ENCODE measurements around the gene DYNLT2.

DYNLT2 gene

DNA sequence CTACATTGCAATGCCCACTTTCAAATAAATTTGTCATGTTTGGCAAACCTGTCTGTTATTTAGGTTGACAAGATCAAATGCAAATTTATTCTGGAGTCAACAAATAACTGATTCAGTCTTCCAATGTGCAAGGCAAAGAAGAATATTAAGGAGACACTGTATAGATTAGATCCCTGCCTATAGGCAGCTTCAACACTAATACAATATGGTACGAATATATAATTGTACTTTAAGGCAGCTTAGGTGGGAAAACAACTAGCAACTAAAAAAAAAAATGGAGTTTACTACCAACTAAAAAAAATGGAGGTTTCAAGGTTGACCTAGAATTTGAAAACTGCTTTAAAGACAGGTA is 25.3 kb downstream of the DYNLT2 start:
- H3K27ac ChIP-seq (ENCODE audit: low read depth, low read length) = no peak overlapping the region
- TF ChIP-seq, protein P1, sequence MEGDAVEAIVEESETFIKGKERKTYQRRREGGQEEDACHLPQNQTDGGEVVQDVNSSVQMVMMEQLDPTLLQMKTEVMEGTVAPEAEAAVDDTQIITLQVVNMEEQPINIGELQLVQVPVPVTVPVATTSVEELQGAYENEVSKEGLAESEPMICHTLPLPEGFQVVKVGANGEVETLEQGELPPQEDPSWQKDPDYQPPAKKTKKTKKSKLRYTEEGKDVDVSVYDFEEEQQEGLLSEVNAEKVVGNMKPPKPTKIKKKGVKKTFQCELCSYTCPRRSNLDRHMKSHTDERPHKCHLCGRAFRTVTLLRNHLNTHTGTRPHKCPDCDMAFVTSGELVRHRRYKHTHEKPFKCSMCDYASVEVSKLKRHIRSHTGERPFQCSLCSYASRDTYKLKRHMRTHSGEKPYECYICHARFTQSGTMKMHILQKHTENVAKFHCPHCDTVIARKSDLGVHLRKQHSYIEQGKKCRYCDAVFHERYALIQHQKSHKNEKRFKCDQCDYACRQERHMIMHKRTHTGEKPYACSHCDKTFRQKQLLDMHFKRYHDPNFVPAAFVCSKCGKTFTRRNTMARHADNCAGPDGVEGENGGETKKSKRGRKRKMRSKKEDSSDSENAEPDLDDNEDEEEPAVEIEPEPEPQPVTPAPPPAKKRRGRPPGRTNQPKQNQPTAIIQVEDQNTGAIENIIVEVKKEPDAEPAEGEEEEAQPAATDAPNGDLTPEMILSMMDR (IDR thresholded peaks at IDR 0.05; ENCODE audit: low read depth, low read length, poor library complexity, severe bottlenecking) = no peak
- no peak for TF ChIP-seq EZH2phosphoT487 (IDR thresholded peaks at IDR 0.05; ENCODE audit: borderline replicate concordance, low read length)
- no peaks in the 10 kb centered on the region for H3K27me3 ChIP-seq (ENCODE audit: control insufficient read depth, low read length)
- H3K9me3 ChIP-seq (ENCODE audit: control insufficient read depth, insufficient read depth, low read length) = no peaks in the 10 kb centered on the region
- H3K4me1 ChIP-seq (ENCODE audit: control insufficient read depth, low read length) = peaks cover 53% of the 10 kb centered on the region
- H4K20me1 ChIP-seq (ENCODE audit: control insufficient read depth, insufficient read depth, low read depth, low read length) = peaks cover 8% of the 10 kb centered on the region; the same call in 1 of the 2 replicates
- peaks cover 41% of the 10 kb centered on the region for H3K79me2 ChIP-seq (ENCODE audit: control insufficient read depth, low read length)
- H3K4me2 ChIP-seq (ENCODE audit: low read length) = peak overlapping the region; percentile 87
- H3F3A ChIP-seq (ENCODE audit: control insufficient read depth, insufficient read depth) = peaks cover 22% of the 10 kb centered on the region
- H3K36me3 ChIP-seq (ENCODE audit: control insufficient read depth, low read length) = peaks cover 21% of the 10 kb centered on the region
- H3K4me3 ChIP-seq (ENCODE audit: low read length) = peak overlapping the region; percentile 83
- H3K9me2 ChIP-seq (replicated peaks; ENCODE audit: control insufficient read depth, low read length) = no peaks in the 10 kb centered on the region

DNA sequence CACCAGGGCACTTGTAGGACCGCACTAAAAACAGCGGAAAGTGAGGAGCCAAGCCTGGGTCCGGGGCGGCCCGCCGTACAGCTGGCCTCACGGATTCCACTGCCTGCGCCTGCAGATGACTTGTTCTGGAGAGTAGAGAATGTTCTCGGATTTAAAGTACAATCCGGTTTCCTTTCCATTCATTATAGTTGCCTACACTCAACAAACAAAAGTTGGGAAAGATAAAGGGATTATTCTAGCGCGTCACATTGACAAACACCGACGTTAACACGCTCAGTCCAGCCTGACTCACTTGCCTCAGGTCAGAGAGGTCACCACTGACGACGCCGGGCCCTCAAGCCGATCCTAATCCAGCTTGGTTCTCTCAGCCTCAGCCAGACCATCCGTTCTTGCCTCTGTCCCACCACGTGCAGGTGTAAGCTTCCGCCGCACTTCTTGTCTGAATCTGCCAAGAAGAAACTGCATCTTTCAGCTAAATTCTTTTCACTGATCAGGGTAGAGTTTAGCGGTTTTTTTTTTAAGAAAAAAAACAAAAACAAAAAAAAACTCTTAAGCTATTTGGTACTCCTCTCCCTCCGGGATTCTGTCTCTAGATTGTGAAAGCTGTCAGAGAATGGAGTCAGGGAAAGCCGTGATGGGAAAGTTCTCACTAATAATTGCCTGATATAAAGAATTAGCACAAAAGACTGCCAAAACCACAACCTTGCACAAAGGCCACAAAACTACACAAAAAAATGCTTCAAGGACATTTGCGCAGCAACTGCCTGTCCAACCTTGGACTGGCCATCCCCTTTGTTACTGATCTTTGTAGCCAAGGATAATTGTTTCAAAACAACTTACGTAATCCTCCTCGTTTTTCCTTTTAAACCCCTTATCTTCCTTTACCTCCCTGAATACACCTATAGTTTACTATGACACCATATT is 26.0 kb downstream of the DYNLT2 start:
- H3K4me2 ChIP-seq (ENCODE audit: low read length) = peak overlapping the region; percentile 87
- H3K9me3 ChIP-seq (ENCODE audit: control insufficient read depth, insufficient read depth, low read length) = no peaks in the 10 kb centered on the region
- peaks cover 12% of the 10 kb centered on the region; the same call in 1 of the 2 replicates for H4K20me1 ChIP-seq (ENCODE audit: control insufficient read depth, insufficient read depth, low read depth, low read length)
- peaks cover 23% of the 10 kb centered on the region for H3K36me3 ChIP-seq (ENCODE audit: control insufficient read depth, low read length)
- H3K4me1 ChIP-seq (ENCODE audit: control insufficient read depth, low read length) = peaks cover 55% of the 10 kb centered on the region
- H3K4me3 ChIP-seq (ENCODE audit: low read length) = peak overlapping the region; percentile 83
- H3F3A ChIP-seq (ENCODE audit: control insufficient read depth, insufficient read depth) = peaks cover 22% of the 10 kb centered on the region
- peak overlapping the region; percentile 56 for H3K27ac ChIP-seq (ENCODE audit: low read depth, low read length)
- peaks cover 48% of the 10 kb centered on the region for H3K79me2 ChIP-seq (ENCODE audit: control insufficient read depth, low read length)
- no peaks in the 10 kb centered on the region for H3K9me2 ChIP-seq (replicated peaks; ENCODE audit: control insufficient read depth, low read length)
- H3K27me3 ChIP-seq (ENCODE audit: control insufficient read depth, low read length) = no peaks in the 10 kb centered on the region
- no peak for TF ChIP-seq EZH2phosphoT487 (IDR thresholded peaks at IDR 0.05; ENCODE audit: borderline replicate concordance, low read length)
- TF ChIP-seq, protein P1 (IDR thresholded peaks at IDR 0.05; ENCODE audit: low read depth, low read length, poor library complexity, severe bottlenecking) = no peak

DNA sequence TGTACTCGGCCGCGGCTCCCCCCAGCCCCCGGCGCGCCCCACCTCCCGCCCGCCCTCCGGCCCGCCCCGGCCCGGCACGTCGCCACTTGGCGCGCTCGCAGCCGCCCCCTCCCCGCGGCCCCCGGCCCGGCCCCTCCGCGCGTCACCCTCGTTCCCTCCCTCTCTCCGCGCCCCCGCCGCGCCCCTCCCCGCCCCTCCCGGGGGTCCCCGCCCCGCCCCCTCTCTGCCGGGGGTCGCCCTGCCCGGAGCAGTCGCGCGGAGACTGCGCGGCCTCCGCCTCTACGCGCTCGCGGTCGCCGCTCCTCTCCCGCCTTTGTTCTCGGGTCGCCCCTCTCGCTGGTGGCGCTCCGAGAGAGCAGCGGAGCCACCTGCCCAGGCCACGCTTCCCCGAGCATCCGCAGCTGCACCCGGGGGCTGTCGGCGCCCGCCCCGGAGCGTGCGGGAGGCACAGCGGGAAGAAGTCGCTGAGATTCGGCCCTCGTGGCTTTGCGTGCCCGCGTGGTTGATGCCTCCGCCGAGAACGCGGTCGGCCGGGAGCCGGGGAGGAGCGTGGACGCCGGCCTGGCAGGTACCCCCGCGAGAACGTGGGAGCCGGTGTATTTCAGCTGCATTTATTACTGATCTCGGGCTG is 26.8 kb downstream of the DYNLT2 start, which contains the start of gene PHF10:
Gene PHF10 (minus strand): TSS at position 7 of the 631 bp plus-strand sequence. CDS start 569 bp downstream, outside the sequence.
- Histone ChIP-seq H3K4me2 (ENCODE audit: low read length) (peak within 1 kb of the TSS; percentile 91), H3K4me1 (ENCODE audit: control insufficient read depth, low read length) (peaks cover 60% of the 10 kb centered on the region), H3F3A (ENCODE audit: control insufficient read depth, insufficient read depth) (peaks cover 22% of the 10 kb centered on the region), H3K27me3 (ENCODE audit: control insufficient read depth, low read length) (no peaks in the 10 kb centered on the region), H4K20me1 (ENCODE audit: control insufficient read depth, insufficient read depth, low read depth, low read length) (peaks cover 13% of the 10 kb centered on the region; the same call in 1 of the 2 replicates), H3K79me2 (ENCODE audit: control insufficient read depth, low read length) (peaks cover 55% of the 10 kb centered on the region), H3K27ac (ENCODE audit: low read depth, low read length) (peak within 1 kb of the TSS; percentile 75), H3K9me2 (replicated peaks; ENCODE audit: control insufficient read depth, low read length) (no peaks in the 10 kb centered on the region), H3K4me3 (ENCODE audit: low read length) (peak within 1 kb of the TSS; percentile 92), H3K36me3 (ENCODE audit: control insufficient read depth, low read length) (peaks cover 29% of the 10 kb centered on the region), H3K9me3 (ENCODE audit: control insufficient read depth, insufficient read depth, low read length) (no peaks in the 10 kb centered on the region)
- TF ChIP-seq, protein P1 (IDR thresholded peaks at IDR 0.05; ENCODE audit: low read depth, low read length, poor library complexity, severe bottlenecking) = peak; percentile 13
- TF ChIP-seq EZH2phosphoT487 (IDR thresholded peaks at IDR 0.05; ENCODE audit: borderline replicate concordance, low read length) = no peak

Data from DOHH2 (cell line).